ENCODE data around the gene RACK1. TPM values are rescaled to one million over a fixed set of nuclear protein-coding genes. Genes with fewer than 3 reads are reported as not detected.
"Not testable (repeated sequence)": the region's sequence is repeated elsewhere in the genome, so short reads cannot be mapped to it uniquely, and the experiment has no call there.

RACK1 gene
- total and polyA plus RNA-seq, 2 of the 8 experiments (the other 6 are each of a cell fraction or from before 2014, with no cell fraction given) = 2,589 to 7,971 TPM

DNA sequence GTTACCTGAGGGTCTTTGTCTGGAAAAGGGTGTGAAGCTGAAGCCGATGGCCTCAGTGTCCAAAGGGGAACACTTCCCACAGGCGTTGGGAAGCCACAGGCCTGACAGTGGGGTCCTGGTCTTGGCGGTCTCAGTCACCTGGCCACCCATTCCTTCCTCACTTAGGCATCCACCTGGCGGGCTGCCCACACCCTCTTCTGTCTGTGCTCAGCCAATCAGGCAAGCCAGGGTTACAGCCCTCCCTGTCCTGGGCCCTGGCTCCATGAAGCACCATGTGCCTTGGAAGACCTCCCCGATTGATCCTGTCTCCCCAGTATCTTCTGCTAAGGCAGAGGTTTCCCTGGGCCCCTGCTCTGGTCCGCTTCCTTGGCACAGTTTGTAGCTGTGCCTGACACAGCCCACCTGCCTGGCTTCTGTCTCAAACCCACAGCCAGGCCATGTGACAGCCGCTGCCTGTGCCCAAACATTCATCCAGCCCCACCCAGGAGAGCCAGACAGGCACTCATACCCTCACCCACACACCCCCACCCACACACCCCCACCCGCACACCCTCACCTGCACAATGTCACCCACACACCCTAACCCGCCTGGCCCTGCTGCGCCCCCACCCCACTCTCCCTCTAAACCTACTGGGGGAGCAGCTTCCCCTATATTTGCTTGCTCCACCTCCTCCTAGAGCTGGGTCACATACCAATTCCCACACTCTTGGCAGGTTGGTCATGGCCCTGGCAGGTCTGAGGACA, 42.4 kb upstream of the RACK1 start:
- H2BK20ac ChIP-seq (ENCODE audit: low read length); DNase-seq (ENCODE audit: low read depth in 1 of 2, low spot score in 2 of 2); CTCF ChIA-PET (ENCODE audit: partially characterized antibody); H4K5ac ChIP-seq (ENCODE audit: insufficient read length, low read depth, low read length); H2BK120ac ChIP-seq (replicated peaks; ENCODE audit: low read depth, low read length); H3K14ac ChIP-seq (ENCODE audit: insufficient read length); H3K56ac ChIP-seq (replicated peaks; ENCODE audit: insufficient read length, low read depth, low read length); H2AFZ ChIP-seq (ENCODE audit: low read length); H3K9ac ChIP-seq (replicated peaks in 1 of 4; ENCODE audit: extremely low read depth in 1 of 4, low read depth in 3 of 4, low read length in 3 of 4); H3K27ac ChIP-seq (ENCODE audit: low read depth, low read length); H4K8ac ChIP-seq (ENCODE audit: extremely low read depth, insufficient read depth, low read length); H4K91ac ChIP-seq (replicated peaks; ENCODE audit: insufficient read length, low read length); H3K4me2 ChIP-seq (ENCODE audit: insufficient read depth in 1 of 2, low read depth in 2 of 2, low read length in 2 of 2); H2BK15ac ChIP-seq (ENCODE audit: low read length); H3K9me3 ChIP-seq (ENCODE audit: insufficient read depth in 2 of 2, low read depth in 1 of 2, low read length in 1 of 2); H3K27me3 ChIP-seq (replicated peaks in 1 of 4; ENCODE audit: control insufficient read depth in 3 of 4, extremely low read depth in 1 of 4, insufficient read depth in 3 of 4, low read length in 3 of 4); H3K4ac ChIP-seq (replicated peaks; ENCODE audit: insufficient read length, low read depth, low read length); FAIRE-seq; H2AK5ac ChIP-seq (ENCODE audit: low read depth, low read length); H3K23ac ChIP-seq (ENCODE audit: insufficient read length); H3K18ac ChIP-seq (ENCODE audit: extremely low read depth, low read length); H2BK5ac ChIP-seq (ENCODE audit: low read depth, low read length); H3K4me3 ChIP-seq (ENCODE audit: extremely low read depth in 1 of 4, insufficient read depth in 2 of 4, low read depth in 3 of 4, low read length in 4 of 4); H2BK12ac ChIP-seq (ENCODE audit: low read depth, low read length); H3K23me2 ChIP-seq (ENCODE audit: low read depth, low read length); H3K79me1 ChIP-seq (ENCODE audit: low read depth, low read length); H3K4me1 ChIP-seq (replicated peaks in 1 of 4; ENCODE audit: control insufficient read depth in 3 of 4, insufficient read depth in 4 of 4, low read length in 3 of 4): not testable (repeated sequence)
- POLR2A ChIA-PET (ENCODE audit: partially characterized antibody) = interaction anchor here (0.9 to 1.5 kb wide), 2 partner anchors 25 to 39 kb away, joined by 4 to 5 read pairs; partner anchors contain the start of gene TRIM52
- Histone ChIP-seq H3K79me2 (ENCODE audit: control insufficient read depth in 1 of 2, insufficient read depth in 2 of 2, low read length in 2 of 2) (peaks cover 0 to 31% of the 10 kb centered on the region in 2 experiments; a peak in 3 of 4 replicates), H3K36me3 (ENCODE audit: control insufficient read depth in 2 of 4, insufficient read depth in 4 of 4, low read length in 3 of 4) (peaks cover 2 to 19% (median 6%) of the 10 kb centered on the region in 4 experiments; a peak in 7 of 8 replicates), H4K20me1 (replicated peaks in 1 of 2; ENCODE audit: control insufficient read depth in 1 of 2, insufficient read depth in 2 of 2, low read length in 2 of 2) (peaks cover 4 to 14% of the 10 kb centered on the region in 2 experiments)
- WGBS, 2 experiments (ENCODE audit: extremely low coverage in 1 of 2, insufficient coverage in 1 of 2, insufficient read length in 1 of 2, insufficient replicate concordance in 2 of 2, low coverage in 1 of 2, low lambda C conversion rate in 2 of 2, missing lambda C conversion rate in 1 of 2) = 88% methylated on average over 8 of the region's 10 CpGs; no CpG with 5 or more reads in 1 of the 2 experiments
